ENCODE measurements around the gene DTX1.

DNA sequence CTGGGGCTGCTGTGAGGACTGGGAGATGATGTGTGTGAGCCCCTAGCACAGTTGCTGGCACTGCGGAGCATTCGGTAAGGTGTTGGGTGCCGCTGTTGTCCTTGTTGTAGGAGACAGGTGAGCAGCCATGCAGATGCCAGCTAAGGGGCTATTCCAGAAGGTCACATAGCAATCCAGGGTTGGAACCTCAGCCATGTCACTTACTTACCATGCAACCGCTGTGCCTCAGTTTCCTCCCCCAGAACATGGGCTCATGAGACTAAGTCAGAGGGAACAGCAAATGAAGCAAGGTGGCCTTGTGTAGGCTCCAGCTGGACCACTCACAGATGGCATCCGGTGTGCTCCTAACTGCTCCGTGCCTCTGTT, 13.2 kb downstream of the DTX1 start:
- TF ChIP-seq, protein P1, sequence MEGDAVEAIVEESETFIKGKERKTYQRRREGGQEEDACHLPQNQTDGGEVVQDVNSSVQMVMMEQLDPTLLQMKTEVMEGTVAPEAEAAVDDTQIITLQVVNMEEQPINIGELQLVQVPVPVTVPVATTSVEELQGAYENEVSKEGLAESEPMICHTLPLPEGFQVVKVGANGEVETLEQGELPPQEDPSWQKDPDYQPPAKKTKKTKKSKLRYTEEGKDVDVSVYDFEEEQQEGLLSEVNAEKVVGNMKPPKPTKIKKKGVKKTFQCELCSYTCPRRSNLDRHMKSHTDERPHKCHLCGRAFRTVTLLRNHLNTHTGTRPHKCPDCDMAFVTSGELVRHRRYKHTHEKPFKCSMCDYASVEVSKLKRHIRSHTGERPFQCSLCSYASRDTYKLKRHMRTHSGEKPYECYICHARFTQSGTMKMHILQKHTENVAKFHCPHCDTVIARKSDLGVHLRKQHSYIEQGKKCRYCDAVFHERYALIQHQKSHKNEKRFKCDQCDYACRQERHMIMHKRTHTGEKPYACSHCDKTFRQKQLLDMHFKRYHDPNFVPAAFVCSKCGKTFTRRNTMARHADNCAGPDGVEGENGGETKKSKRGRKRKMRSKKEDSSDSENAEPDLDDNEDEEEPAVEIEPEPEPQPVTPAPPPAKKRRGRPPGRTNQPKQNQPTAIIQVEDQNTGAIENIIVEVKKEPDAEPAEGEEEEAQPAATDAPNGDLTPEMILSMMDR (CRISPR knock-in tag; IDR thresholded peaks at IDR 0.05) = no peak
- TF ChIP-seq RAD21 (CRISPR knock-in tag; IDR thresholded peaks at IDR 0.05) = no peak
- no peak for TF ChIP-seq CBX1 (IDR thresholded peaks at IDR 0.05; ENCODE audit: low read depth)
- TF ChIP-seq CEBPG (CRISPR knock-in tag; IDR thresholded peaks at IDR 0.05) = no peak
- no peak for TF ChIP-seq MEF2D (CRISPR knock-in tag; IDR thresholded peaks at IDR 0.05)
- no peak for TF ChIP-seq MATR3 (CRISPR knock-in tag; IDR thresholded peaks at IDR 0.05)
- TF ChIP-seq, protein P2, sequence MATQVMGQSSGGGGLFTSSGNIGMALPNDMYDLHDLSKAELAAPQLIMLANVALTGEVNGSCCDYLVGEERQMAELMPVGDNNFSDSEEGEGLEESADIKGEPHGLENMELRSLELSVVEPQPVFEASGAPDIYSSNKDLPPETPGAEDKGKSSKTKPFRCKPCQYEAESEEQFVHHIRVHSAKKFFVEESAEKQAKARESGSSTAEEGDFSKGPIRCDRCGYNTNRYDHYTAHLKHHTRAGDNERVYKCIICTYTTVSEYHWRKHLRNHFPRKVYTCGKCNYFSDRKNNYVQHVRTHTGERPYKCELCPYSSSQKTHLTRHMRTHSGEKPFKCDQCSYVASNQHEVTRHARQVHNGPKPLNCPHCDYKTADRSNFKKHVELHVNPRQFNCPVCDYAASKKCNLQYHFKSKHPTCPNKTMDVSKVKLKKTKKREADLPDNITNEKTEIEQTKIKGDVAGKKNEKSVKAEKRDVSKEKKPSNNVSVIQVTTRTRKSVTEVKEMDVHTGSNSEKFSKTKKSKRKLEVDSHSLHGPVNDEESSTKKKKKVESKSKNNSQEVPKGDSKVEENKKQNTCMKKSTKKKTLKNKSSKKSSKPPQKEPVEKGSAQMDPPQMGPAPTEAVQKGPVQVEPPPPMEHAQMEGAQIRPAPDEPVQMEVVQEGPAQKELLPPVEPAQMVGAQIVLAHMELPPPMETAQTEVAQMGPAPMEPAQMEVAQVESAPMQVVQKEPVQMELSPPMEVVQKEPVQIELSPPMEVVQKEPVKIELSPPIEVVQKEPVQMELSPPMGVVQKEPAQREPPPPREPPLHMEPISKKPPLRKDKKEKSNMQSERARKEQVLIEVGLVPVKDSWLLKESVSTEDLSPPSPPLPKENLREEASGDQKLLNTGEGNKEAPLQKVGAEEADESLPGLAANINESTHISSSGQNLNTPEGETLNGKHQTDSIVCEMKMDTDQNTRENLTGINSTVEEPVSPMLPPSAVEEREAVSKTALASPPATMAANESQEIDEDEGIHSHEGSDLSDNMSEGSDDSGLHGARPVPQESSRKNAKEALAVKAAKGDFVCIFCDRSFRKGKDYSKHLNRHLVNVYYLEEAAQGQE (IDR thresholded peaks at IDR 0.05; ENCODE audit: borderline replicate concordance in 1 of 2, low read depth in 1 of 2, low read length in 2 of 2) = no peak
- TF ChIP-seq, protein P3, sequence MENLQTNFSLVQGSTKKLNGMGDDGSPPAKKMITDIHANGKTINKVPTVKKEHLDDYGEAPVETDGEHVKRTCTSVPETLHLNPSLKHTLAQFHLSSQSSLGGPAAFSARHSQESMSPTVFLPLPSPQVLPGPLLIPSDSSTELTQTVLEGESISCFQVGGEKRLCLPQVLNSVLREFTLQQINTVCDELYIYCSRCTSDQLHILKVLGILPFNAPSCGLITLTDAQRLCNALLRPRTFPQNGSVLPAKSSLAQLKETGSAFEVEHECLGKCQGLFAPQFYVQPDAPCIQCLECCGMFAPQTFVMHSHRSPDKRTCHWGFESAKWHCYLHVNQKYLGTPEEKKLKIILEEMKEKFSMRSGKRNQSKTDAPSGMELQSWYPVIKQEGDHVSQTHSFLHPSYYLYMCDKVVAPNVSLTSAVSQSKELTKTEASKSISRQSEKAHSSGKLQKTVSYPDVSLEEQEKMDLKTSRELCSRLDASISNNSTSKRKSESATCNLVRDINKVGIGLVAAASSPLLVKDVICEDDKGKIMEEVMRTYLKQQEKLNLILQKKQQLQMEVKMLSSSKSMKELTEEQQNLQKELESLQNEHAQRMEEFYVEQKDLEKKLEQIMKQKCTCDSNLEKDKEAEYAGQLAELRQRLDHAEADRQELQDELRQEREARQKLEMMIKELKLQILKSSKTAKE (CRISPR knock-in tag; IDR thresholded peaks at IDR 0.05; ENCODE audit: borderline replicate concordance) = no peak
- TF ChIP-seq ZNF772 (CRISPR knock-in tag; IDR thresholded peaks at IDR 0.05) = no peak
- TF ChIP-seq CREB3 (CRISPR knock-in tag; IDR thresholded peaks at IDR 0.05) = no peak
- no peak for TF ChIP-seq FOSL1 (CRISPR knock-in tag; IDR thresholded peaks at IDR 0.05; ENCODE audit: borderline replicate concordance)
- no peak for TF ChIP-seq POLR2A (IDR thresholded peaks at IDR 0.05; ENCODE audit: insufficient read depth in 1 of 2, low read depth in 2 of 2, low read length in 2 of 2)

Data from HepG2 (cell line).